GM12878 (cell line): ENCODE results near the gene RMND1. TPM values are rescaled to one million over a fixed set of nuclear protein-coding genes. Genes with fewer than 3 reads are reported as not detected.
"Not testable (repeated sequence)": the region's sequence is repeated elsewhere in the genome, so short reads cannot be mapped to it uniquely, and the experiment has no call there.

Source experiments
- ATAC-seq: fragments of 200-7000 bp; cut with Tn5 transposase; 3 replicates; pipeline ENCODE4 v1.9.1; 2020; ENCODE audit warnings: mild to moderate bottlenecking, moderate library complexity
- BruUV-seq: library from RNA; stranded (reverse); fragments of 400-500 nt; replicated peaks from 2 replicates; lab custom pipeline; 2021; lab: Mats Ljungman, UMichigan
- CTCF ChIA-PET: fragments of 300-600 bp; sonication (Branson Sonifier 250); formaldehyde crosslinking; extraction: SDS; loops from one replicate; lab custom pipeline; 2021; ENCODE audit warnings: inconsistent platforms; lab: Yijun Ruan, JAX
- POLR2A ChIA-PET: fragments of 350-600 bp; formaldehyde crosslinking; extraction: SDS; loops from one replicate; lab custom pipeline; 2021; ENCODE audit warnings: inconsistent platforms; lab: Charles Lee
- RAD21 ChIA-PET: fragments of 300-600 bp; sonication (Branson Sonifier 250); formaldehyde crosslinking; loops from one replicate; lab custom pipeline; 2023; ENCODE audit warnings: antibody characterized with exemption; ENCODE audit not compliant: unreplicated experiment; lab: Charles Lee
- SMC1A ChIA-PET: fragments of 300-600 bp; sonication (Branson Sonifier 250); formaldehyde crosslinking; loops from one replicate; lab custom pipeline; 2023; ENCODE audit not compliant: unreplicated experiment, uncharacterized antibody; lab: Charles Lee
- DNase-seq: peaks from one replicate; pipeline ENCODE4 v3.0.0-alpha.2; 2011; ENCODE audit warnings: low read depth, low spot score
- FAIRE-seq: peaks from 3 replicates; lab custom pipeline; 2011; peaks lifted over from hg19 to GRCh38; lab: Jason Lieb, UNC
- H2AFZ ChIP-seq: 2 replicates; pipeline ENCODE4 v1.6.0; 2011; ENCODE audit warnings: low read depth, low read length, control low read depth; ENCODE audit not compliant: control insufficient read depth
- H3K27ac ChIP-seq: 2 replicates; pipeline ENCODE4 v1.5.1; 2011; ENCODE audit warnings: control low read depth; ENCODE audit not compliant: control insufficient read depth, insufficient read depth
- H3K27me3 ChIP-seq, 2 experiments: replicated peaks in 1 of 2; 2 replicates each; pipeline versions ENCODE4 v1.6.0 to v1.6.1; 2011; ENCODE audit warnings: low read length in 1 of 2; ENCODE audit not compliant: control insufficient read depth in 2 of 2, insufficient read depth in 2 of 2
- H3K36me3 ChIP-seq, 2 experiments: 2 replicates each; pipeline ENCODE4 v1.5.1; 2011; ENCODE audit warnings: low read length in 1 of 2; ENCODE audit not compliant: control insufficient read depth in 2 of 2, insufficient read depth in 2 of 2
- H3K4me1 ChIP-seq: 2 replicates; pipeline ENCODE4 v1.6.1; 2011; ENCODE audit warnings: mild to moderate bottlenecking, low read length, moderate library complexity, mixed read lengths; ENCODE audit not compliant: control insufficient read depth, insufficient read depth
- H3K4me2 ChIP-seq: 2 replicates; pipeline ENCODE4 v1.6.0; 2011; ENCODE audit warnings: control low read depth; ENCODE audit not compliant: control insufficient read depth, insufficient read depth
- H3K4me3 ChIP-seq: fragments of 200-600 bp; sonication (generic); 2 replicates; pipeline ENCODE4 v1.5.1; 2016
- H3K79me2 ChIP-seq: 2 replicates; pipeline ENCODE4 v1.6.0; 2011; ENCODE audit warnings: low read length; ENCODE audit not compliant: control insufficient read depth, insufficient read depth
- H3K9ac ChIP-seq: 2 replicates; pipeline ENCODE4 v1.8.0; 2011; ENCODE audit warnings: low read length, control low read depth, mixed read lengths; ENCODE audit not compliant: control insufficient read depth, insufficient read depth
- H3K9me3 ChIP-seq: replicated peaks from 3 replicates; pipeline ENCODE4 v1.5.1; 2011; ENCODE audit warnings: mild to moderate bottlenecking, low read length; ENCODE audit not compliant: control insufficient read depth, insufficient read depth
- H4K20me1 ChIP-seq: 2 replicates; pipeline ENCODE4 v1.6.0; 2011; ENCODE audit not compliant: control insufficient read depth, insufficient read depth
- MYC ChIP-seq: IDR thresholded peaks from 2 replicates; pipeline ENCODE4 v1.6.1; 2011; ENCODE audit warnings: mild to moderate bottlenecking, low read length, moderate library complexity, inconsistent platforms; ENCODE audit not compliant: insufficient read depth, insufficient replicate concordance, insufficient read length, severe bottlenecking
- NR2F1 ChIP-seq: fragments of 450-650 bp; conservative IDR thresholded peaks from 2 replicates; pipeline ENCODE4 v1.6.1; 2017; ENCODE audit warnings: mild to moderate bottlenecking
- WGBS: methylation state at CpG from one replicate; pipeline ENCODE4 v1.1.6; 2016; ENCODE audit warnings: low lambda C conversion rate; ENCODE audit not compliant: insufficient replicate concordance, insufficient coverage; ENCODE audit errors: missing lambda C conversion rate; 5-methylcytosine and 5-hydroxymethylcytosine counted together
- in situ Hi-C: fragments of 300-500 bp; cut with MboI; formaldehyde crosslinking; loops from 9 replicates; pipeline ENCODE4 v1.14.3; 2018; ENCODE audit warnings: mixed read lengths
- intact Hi-C: fragments of 100-400 bp; cut with micrococcal nuclease; formaldehyde crosslinking; loops from one replicate; pipeline ENCODE4 v1.14.2; 2022; ENCODE audit not compliant: unreplicated experiment
- polyA plus RNA-seq, 11 experiments: library from polyadenylated mRNA; depleted of rRNA in 4 of 11; unstranded in 6 of 11; stranded (reverse) in 5 of 11; fragments of >200 nt; fragmentation: Nextera tagmentation in 4 of 11; fragmentation: Illumina TruSeq in 1 of 11; extraction: Ambion mirVana in 4 of 11; extraction: Trizol in 1 of 11; gene quantifications; 1 replicate in 1 of 11; 2 replicates in 10 of 11; pipeline versions ENCODE4 v1.2.1 to v1.2.3, GENCODE V29; 2011 to 2016; ENCODE audit warnings: inconsistent platforms in 2 of 11, missing spikeins in 2 of 11, low read depth in 1 of 11
- small RNA-seq: library from RNA; depleted of rRNA; stranded (forward); fragments of <200 nt; gene quantifications from one replicate; pipeline ENCODE3, GENCODE V24; 2014
- total RNA-seq, 4 experiments: library from RNA; depleted of rRNA in 3 of 4; stranded (reverse); fragments of >200 nt in 3 of 4; fragmentation: Illumina TruSeq in 1 of 4; extraction: Trizol in 1 of 4; gene quantifications; 2 replicates each; pipeline versions ENCODE4 v1.2.1 to v1.2.3, GENCODE V29; 2013 to 2021

RMND1 gene
- total and polyA plus RNA-seq, 10 of the 15 experiments (the other 5 are each of a cell fraction or from before 2014, with no cell fraction given), result 15.9 to 34.5 (median 21.4) TPM

GRCh38 chr6:151357758-151358436, 94.0 kb downstream of the RMND1 start:
- intact Hi-C loops (no loop called here), in situ Hi-C loops (no loop called here)
- FAIRE-seq (no peak), DNase-seq (no peak), ATAC-seq (no peak)
- no peaks in the 10 kb centered on the region; a peak in 1 of 4 replicates for H3K36me3 ChIP-seq
- no peak overlapping the region for H3K27ac ChIP-seq
- SMC1A ChIA-PET, result interaction anchor here (0.8 kb wide), 1 partner anchor 37 kb away, joined by 3 read pairs; no protein-coding TSS in a partner anchor
- RAD21 ChIA-PET, result no interaction called here
- TF ChIP-seq NR2F1 (no peak), MYC (no peak)
- no peaks in the 10 kb centered on the region for H3K79me2 ChIP-seq
- no peaks in the 10 kb centered on the region for H3K27me3 ChIP-seq
- no peaks in the 10 kb centered on the region for H3K4me1 ChIP-seq
- WGBS, result 55% methylated on average over 6 of the region's 6 CpGs
- no peak overlapping the region for H3K4me3 ChIP-seq
- no peak overlapping the region for H3K9ac ChIP-seq
- POLR2A ChIA-PET, result interaction anchor here (0.5 to 0.8 kb wide), 2 partner anchors 9 to 113 kb away, joined by 3 to 4 read pairs; no protein-coding TSS in a partner anchor
- CTCF ChIA-PET, result interaction anchor here (1.2 to 2.0 kb wide), 6 partner anchors 12 to 466 kb away, joined by 3 to 10 read pairs (median 4); no protein-coding TSS in a partner anchor
- H3K9me3 ChIP-seq, result no peaks in the 10 kb centered on the region
- no peak overlapping the region for H2AFZ ChIP-seq
- no TSS peak for BruUV-seq
- no peak overlapping the region for H3K4me2 ChIP-seq
- H4K20me1 ChIP-seq, result no peaks in the 10 kb centered on the region

GRCh38 chr6:151356983-151357382, 94.9 kb downstream of the RMND1 start:
- H3K79me2 ChIP-seq, H3K27ac ChIP-seq, H3K4me2 ChIP-seq, H4K20me1 ChIP-seq, intact Hi-C loops, H3K4me1 ChIP-seq, FAIRE-seq, H3K36me3 ChIP-seq, H3K9me3 ChIP-seq, RAD21 ChIA-PET, H3K27me3 ChIP-seq, ATAC-seq, H3K4me3 ChIP-seq, BruUV-seq, DNase-seq, in situ Hi-C loops, H2AFZ ChIP-seq, H3K9ac ChIP-seq: not testable (repeated sequence)
- ChIA-PET SMC1A (interaction anchor here (0.8 to 1.1 kb wide), 3 partner anchors 21 to 81 kb away, joined by 3 to 4 read pairs (median 3); no protein-coding TSS in a partner anchor), POLR2A (interaction anchor here (0.5 to 0.6 kb wide), 2 partner anchors 125 to 377 kb away, joined by 3 to 4 read pairs; no protein-coding TSS in a partner anchor), CTCF (interaction anchor here (0.6 to 2.0 kb wide), 6 partner anchors 13 to 1839 kb away, joined by 3 to 10 read pairs (median 4); no protein-coding TSS in a partner anchor)
- 99% methylated on average over 6 of the region's 6 CpGs for WGBS

Small RNA genes lying within 50 kb of the gene (small RNA-seq; reads per million reads assigned to genes)
- gene RF00019, result not detected

Other genes starting within 250 kb of the RMND1 start
- under 0.01 TPM in 1 of 2 replicates, not detected in the other for gene AKAP12, start 212.2 kb downstream of the RMND1 start, total RNA-seq (2014; rRNA removed)
- not detected in 2 replicates for gene AKAP12, start 212.2 kb downstream of the RMND1 start, total RNA-seq (2014; rRNA removed; fragmentation: Illumina TruSeq; extraction: Trizol)
- 0.35 and 0.72 TPM in 2 replicates for gene AKAP12, start 212.2 kb downstream of the RMND1 start, total RNA-seq (2021)
- gene AKAP12, start 212.2 kb downstream of the RMND1 start, polyA plus RNA-seq (2011; rRNA removed), result 0.01 TPM in 2 replicates
- gene AKAP12, start 212.2 kb downstream of the RMND1 start, polyA plus RNA-seq (2014; fragmentation: Illumina TruSeq; extraction: Trizol), result 0.01 TPM in 1 of 2 replicates, not detected in the other
- under 1 TPM in 1 of 2 experiments, not detected in 1; under 0.01 TPM for gene AKAP12, start 212.2 kb downstream of the RMND1 start, polyA plus RNA-seq (2014; fragmentation: Nextera tagmentation; extraction: Ambion mirVana)
- not detected in 2 replicates for gene AKAP12, start 212.2 kb downstream of the RMND1 start, polyA plus RNA-seq (2014; rRNA removed)
- gene AKAP12, start 212.2 kb downstream of the RMND1 start, polyA plus RNA-seq (2016; fragmentation: Nextera tagmentation; extraction: Ambion mirVana), result under 1 TPM; 0.10 to 0.11 TPM
- 17.6 and 20.9 TPM in 2 replicates for gene ZBTB2, start 60.6 kb downstream of the RMND1 start, total RNA-seq (2014; rRNA removed)
- 16.5 and 18.6 TPM in 2 replicates for gene ZBTB2, start 60.6 kb downstream of the RMND1 start, total RNA-seq (2014; rRNA removed; fragmentation: Illumina TruSeq; extraction: Trizol)
- gene ZBTB2, start 60.6 kb downstream of the RMND1 start, total RNA-seq (2021), result 14.5 and 14.7 TPM in 2 replicates
- gene ZBTB2, start 60.6 kb downstream of the RMND1 start, polyA plus RNA-seq (2011; rRNA removed), result 19.4 and 20.9 TPM in 2 replicates
- 21.9 and 23.5 TPM in 2 replicates for gene ZBTB2, start 60.6 kb downstream of the RMND1 start, polyA plus RNA-seq (2014; fragmentation: Illumina TruSeq; extraction: Trizol)
- gene ZBTB2, start 60.6 kb downstream of the RMND1 start, polyA plus RNA-seq (2014; fragmentation: Nextera tagmentation; extraction: Ambion mirVana), result 1 to 10 TPM; 4.2 to 5.4 TPM
- 12.7 and 13.3 TPM in 2 replicates for gene ZBTB2, start 60.6 kb downstream of the RMND1 start, polyA plus RNA-seq (2014; rRNA removed)
- 10 to 100 TPM; 14.4 to 15.4 TPM for gene ZBTB2, start 60.6 kb downstream of the RMND1 start, polyA plus RNA-seq (2016; fragmentation: Nextera tagmentation; extraction: Ambion mirVana)
- gene CCDC170, start 41.9 kb upstream of the RMND1 start, total RNA-seq (2014; rRNA removed), result not detected in 2 replicates
- not detected in 2 replicates for gene CCDC170, start 41.9 kb upstream of the RMND1 start, total RNA-seq (2014; rRNA removed; fragmentation: Illumina TruSeq; extraction: Trizol)
- gene CCDC170, start 41.9 kb upstream of the RMND1 start, total RNA-seq (2021), result 0.11 TPM in 1 of 2 replicates, not detected in the other
- gene CCDC170, start 41.9 kb upstream of the RMND1 start, polyA plus RNA-seq (2011; rRNA removed), result not detected in 2 replicates
- gene CCDC170, start 41.9 kb upstream of the RMND1 start, polyA plus RNA-seq (2014; fragmentation: Illumina TruSeq; extraction: Trizol), result not detected in 2 replicates
- not detected for gene CCDC170, start 41.9 kb upstream of the RMND1 start, polyA plus RNA-seq (2014; fragmentation: Nextera tagmentation; extraction: Ambion mirVana)
- gene CCDC170, start 41.9 kb upstream of the RMND1 start, polyA plus RNA-seq (2014; rRNA removed), result not detected in 2 replicates
- gene CCDC170, start 41.9 kb upstream of the RMND1 start, polyA plus RNA-seq (2016; fragmentation: Nextera tagmentation; extraction: Ambion mirVana), result not detected